ENCODE data around the gene ST3GAL3.

ST3GAL3 gene, protein sequence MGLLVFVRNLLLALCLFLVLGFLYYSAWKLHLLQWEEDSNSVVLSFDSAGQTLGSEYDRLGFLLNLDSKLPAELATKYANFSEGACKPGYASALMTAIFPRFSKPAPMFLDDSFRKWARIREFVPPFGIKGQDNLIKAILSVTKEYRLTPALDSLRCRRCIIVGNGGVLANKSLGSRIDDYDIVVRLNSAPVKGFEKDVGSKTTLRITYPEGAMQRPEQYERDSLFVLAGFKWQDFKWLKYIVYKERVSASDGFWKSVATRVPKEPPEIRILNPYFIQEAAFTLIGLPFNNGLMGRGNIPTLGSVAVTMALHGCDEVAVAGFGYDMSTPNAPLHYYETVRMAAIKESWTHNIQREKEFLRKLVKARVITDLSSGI

DNA sequence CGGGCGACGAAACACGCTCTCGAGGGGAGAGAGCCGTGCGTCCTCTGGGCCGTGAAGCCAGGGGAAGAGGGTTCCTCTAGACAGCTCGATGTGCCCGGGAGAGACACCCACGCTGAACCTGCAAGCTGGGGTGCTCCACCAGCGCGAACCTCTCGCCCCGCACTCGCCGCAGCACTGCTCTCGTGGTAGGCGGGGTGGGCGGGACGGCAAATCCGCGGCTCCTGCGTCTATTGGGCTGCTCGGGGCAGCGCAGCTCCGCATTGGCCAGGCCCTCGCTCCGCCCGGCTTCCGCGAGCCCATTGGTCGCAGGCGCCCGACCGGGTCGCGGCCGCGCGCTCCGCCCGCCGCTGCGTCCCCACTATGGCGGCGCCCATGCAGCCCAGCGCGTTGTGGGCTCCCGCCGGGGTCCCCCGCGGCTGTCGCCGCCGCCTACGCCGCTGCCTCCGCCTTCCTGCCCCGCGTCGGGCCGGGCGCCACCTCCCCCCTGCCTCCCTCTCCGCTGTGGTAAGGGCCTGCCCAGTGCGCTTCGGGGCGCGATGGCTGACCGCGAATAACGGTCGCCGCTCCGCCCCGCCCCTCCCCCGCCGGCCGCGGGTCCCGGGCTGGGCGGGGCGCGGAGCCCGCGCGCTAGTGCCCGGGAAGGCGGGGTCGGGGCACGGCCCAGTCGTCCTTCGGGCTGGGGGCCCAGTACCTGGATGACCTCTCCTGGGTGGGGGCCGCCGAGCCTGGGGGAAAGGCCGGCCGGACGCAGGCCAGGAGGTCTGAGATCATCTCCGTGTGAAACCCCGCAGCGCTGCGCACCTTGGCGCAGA lies at the start of gene ST3GAL3:
Gene ST3GAL3 (plus strand): TSS at position 347 of the 812 bp plus-strand sequence. CDS start 28,727 bp downstream, outside the sequence.
- peak; percentile 85 for DNase-seq

- DNase-seq = no peak
Observed at GRCh38 chr1:43659212-43660166, 47.8 kb upstream of the ST3GAL3 start.

- no peak for DNase-seq
Observed at GRCh38 chr1:43660355-43660754, 47.0 kb upstream of the ST3GAL3 start.

DNA sequence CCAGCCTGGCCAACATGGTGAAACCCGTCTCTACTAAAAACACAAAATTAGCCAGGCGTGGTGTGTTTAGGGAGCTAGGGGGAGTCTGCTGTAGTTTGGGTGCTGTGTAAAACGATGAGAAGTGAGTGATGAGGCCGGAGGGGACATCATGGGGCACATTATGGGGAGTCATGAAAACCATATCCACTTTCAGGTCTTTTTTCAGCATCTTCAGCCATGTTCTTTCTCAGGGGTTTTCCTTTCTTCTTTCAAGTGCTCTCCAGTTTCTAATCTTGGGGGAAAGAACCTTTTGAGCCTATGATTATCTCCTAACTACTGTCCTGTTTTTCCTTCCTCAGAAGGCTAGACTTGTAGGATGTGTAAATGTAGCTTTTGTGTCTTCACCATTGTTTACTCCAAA lies 43.0 kb upstream of the ST3GAL3 start:
- DNase-seq = no peak

GRCh38 chr1:43666608-43667007 lies 40.7 kb upstream of the ST3GAL3 start:
- DNase-seq = no peak

DNA sequence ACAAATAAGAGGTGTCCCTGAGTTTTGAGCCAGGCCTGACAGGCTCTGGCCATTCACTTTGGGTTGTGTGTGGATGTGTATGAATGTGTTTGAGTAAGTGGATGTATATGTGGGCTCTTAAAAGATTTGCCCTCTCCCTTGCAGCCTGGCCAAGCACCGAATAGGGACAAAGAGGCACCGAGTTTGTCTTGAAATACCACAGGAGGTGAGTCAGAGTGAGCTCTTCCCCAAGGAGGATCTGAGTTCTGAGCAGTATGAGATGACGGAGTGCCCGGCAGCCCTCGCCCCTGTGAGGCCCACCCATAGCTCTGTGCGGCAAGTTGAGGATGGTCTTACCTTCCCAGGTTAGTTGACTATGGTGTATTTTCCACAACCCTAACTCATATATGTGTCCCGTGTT lies 38.4 kb upstream of the ST3GAL3 start:
- DNase-seq = no peak

DNA sequence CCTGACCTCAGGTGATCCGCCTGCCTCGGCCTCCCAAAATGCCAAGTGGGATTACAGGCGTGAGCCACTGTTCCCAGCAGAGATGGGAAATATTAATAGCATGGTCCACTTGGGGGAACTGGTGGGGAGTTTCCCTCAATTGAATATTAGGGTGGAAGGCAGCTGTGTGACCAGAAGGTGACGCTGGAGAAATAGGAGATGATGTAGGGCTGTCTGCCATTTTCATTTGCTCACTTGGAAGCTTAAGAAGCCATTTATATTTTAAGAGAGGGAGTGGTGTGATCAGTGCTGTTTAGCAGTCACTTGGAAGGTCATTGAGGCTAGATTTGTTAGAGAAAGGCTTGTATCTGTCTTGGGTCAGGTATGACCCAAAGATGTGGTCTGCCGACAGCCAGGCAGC lies 37.5 kb upstream of the ST3GAL3 start:
- no peak for DNase-seq

DNA sequence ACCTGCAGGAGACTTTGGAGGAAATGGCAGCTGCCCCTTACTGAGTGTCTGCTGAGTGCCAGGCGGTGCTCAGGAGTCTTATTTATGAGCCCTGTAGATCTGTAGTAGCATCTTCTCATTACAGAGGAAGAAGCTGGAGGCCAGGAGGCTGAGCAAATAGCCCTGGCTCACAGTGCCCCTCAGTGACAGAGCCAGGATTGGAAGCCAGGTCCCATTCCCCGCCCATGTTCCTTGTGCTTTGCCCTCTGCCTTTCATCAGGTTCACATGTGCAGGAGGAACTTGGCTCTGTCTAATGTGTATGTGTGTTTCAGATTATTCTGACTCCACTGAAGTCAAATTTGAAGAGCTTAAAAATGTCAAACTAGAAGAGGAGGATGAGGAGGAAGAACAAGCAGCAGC lies 36.1 kb upstream of the ST3GAL3 start:
- no peak for DNase-seq

DNA sequence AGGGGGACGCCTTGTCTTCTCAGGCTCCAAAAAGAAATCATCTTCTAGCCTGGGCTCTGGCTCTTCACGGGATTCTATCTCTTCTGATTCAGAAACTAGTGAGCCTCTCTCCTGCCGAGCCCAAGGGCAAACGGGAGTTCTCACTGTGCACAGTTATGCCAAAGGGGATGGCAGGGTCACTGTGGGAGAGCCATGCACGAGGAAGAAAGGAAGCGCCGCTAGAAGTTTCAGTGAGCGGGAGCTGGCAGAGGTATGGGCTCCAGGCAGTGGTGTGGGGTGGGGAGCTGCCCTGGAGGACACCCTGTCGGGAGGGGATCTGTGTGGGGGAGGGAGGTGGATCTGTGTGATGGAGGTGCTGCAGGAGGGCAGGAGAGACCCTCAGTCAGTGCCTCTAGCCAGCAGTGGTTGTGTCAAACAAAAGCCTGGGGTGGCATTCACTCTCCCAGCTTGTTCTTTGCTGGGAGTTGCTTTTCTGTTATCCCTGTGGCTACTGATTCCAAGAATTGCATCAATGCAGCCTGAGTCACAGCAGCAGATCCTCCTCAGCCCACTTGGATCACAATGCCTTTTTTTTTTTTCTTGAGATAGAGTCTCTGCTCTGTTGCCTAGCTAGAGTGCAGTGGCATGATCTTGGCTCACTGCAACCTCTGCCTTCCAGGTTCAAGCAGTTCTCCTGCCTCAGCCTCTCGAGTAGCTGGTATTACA lies 35.6 kb upstream of the ST3GAL3 start:
- DNase-seq = no peak

GRCh38 chr1:43673261-43673660 lies 34.1 kb upstream of the ST3GAL3 start:
- DNase-seq = no peak

GRCh38 chr1:43678940-43679339 lies 28.4 kb upstream of the ST3GAL3 start:
- DNase-seq = no peak

GRCh38 chr1:43683560-43683959 lies 23.8 kb upstream of the ST3GAL3 start:
- DNase-seq = no peak

GRCh38 chr1:43686801-43687200 lies 20.5 kb upstream of the ST3GAL3 start:
- DNase-seq = no peak

DNA sequence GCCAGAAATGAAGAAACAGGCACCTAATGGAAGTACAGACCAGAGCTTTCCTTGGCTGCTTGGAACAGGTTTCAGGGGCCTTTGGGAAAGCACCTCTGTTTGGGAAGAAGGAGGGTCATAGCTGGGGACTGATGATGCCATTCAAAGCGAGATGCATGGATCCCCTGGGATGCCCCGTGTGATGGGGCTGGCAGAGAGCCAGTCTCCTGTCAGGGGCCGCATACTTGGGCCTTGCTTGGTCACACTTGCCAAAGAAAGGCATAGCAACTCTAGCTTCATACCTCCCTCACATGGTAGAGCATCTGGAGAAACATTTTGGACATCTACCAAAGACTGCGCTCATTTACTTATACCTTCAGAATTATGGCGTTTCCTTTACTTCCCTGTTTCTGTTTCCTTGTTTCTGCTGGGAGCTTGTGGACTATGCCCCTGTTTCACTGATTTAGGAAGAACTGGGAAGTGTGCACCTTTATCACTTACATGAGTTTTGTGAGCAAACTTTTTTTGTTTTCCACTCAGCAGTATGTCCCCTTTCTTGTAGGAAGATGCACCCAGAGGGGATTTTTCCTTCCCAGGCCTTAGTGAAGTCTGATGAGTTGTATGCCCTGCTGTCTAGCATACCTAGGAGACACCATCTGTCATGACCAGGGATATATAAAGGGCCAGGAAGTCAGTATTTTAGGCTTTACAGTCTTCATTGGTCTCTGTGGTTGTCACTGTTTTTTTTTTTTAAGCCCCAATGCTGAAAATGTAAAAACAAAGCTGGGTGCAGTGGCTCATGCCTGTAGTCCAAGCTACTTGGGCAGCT lies 19.8 kb upstream of the ST3GAL3 start:
- DNase-seq = no peak

- DNase-seq = no peak
Observed at GRCh38 chr1:43688109-43688387, 19.3 kb upstream of the ST3GAL3 start.

- no peak for DNase-seq
Observed at GRCh38 chr1:43688594-43689000, 18.7 kb upstream of the ST3GAL3 start.

DNA sequence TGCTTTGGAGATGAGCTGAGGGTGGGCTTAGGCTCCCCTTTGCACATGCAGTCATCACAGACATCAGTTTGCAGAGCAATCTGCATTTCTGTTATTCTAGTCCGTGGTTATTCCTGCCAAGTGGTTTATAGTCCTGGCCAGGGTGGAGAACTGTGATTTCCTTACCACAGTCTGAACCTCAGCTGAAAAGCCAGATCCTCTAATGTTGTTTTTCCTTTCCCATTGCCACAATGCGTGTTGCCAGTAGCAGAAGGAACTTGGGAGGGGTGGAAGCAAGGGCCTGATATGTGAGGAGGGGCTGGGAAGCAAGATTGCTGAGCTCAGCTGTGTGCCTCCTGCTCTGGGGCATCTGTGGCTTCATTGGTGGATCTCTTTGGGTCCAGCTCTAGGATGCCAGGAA lies 18.0 kb upstream of the ST3GAL3 start:
- DNase-seq = no peak

GRCh38 chr1:43691871-43692815 lies 15.2 kb upstream of the ST3GAL3 start:
- no peak for DNase-seq

GRCh38 chr1:43693371-43693770 lies 14.0 kb upstream of the ST3GAL3 start:
- no peak for DNase-seq

GRCh38 chr1:43699281-43699680 lies 8.1 kb upstream of the ST3GAL3 start:
- no peak for DNase-seq

DNA sequence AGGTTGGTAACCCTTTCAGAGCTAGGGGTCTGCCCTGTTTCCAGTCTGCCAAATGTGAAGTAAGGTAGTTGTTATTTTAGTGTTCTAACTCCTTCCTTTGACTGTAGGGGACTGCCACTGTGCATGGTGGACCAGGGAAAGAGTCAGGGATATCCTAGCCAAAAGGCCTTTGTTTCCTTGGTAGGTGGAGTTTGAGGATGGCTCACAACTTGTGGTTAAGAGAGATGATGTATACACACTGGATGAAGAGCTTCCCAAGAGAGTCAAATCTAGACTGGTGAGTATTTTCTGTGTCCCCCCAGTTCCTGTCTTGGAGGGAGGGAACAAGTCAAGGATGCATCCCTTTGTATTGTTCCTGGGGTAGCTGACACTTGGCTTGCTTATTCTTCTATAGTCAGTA lies 3.5 kb upstream of the ST3GAL3 start:
- DNase-seq = no peak
